Body of pancreas (tissue), 4 donors: ENCODE results near the gene NOP56.

Experiments used
- POLR2A ChIP-seq, 3 donors: fragments of 450-650 bp; IDR thresholded peaks; one replicate each; pipeline ENCODE4 v1.6.1; 2016; ENCODE audit warnings: antibody characterized with exemption in 3 of 3, mild to moderate bottlenecking in 2 of 3
- TF ChIP-seq, protein P1 (sequence below), 7 experiments: fragments of 450-650 bp in 4 of 7; fragments of 200-600 bp in 3 of 7; sonication (generic) in 3 of 7; IDR thresholded peaks; one replicate each; pipeline ENCODE4 v1.5.1; 2016 to 2019; ENCODE audit warnings: antibody characterized with exemption in 7 of 7

DNA sequence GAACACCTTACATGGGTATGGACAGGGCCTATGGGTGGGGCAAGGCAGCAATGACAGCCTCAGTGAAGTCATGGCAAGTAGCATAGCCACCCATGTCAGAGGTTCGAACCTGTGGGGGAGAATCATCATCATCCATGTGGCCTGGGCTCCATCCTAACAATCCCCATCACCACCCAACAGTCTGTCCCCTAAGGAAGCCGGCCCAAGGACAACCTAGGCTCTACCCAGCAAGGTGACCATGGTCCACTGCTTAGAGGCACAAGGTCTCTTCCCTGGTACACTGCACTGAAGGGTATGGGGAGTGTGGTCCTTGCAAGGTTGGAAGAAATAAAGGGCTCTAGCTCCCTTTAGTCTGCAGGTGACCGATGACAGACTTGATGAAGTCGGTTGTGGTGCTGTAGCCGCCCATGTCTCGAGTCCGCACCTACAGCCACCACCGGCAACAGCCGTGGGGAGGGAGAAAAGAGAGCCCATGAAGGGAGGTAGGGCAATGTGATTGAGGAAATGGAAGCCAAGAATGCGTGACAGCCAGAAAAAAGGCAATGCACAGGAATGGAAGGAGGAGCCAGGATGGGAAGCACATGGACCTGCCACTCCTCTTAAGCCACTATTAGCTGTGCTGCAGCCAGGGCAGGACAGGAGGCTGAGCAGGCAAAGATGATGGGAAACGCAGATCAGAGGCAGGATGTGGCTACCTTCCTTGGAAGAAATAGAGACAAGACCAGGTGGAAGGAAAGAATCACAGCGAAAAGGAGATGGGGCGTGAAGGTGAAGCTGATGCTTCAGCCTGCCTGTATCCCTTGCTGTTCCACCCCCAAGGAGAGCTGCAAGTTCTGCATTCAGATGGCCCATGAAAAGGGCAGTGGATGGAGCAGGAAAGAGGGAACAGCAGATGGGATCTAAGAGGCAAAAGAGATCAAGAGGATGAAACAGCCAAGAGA, 6.3 kb downstream of the NOP56 start:
- TF ChIP-seq, protein P1, sequence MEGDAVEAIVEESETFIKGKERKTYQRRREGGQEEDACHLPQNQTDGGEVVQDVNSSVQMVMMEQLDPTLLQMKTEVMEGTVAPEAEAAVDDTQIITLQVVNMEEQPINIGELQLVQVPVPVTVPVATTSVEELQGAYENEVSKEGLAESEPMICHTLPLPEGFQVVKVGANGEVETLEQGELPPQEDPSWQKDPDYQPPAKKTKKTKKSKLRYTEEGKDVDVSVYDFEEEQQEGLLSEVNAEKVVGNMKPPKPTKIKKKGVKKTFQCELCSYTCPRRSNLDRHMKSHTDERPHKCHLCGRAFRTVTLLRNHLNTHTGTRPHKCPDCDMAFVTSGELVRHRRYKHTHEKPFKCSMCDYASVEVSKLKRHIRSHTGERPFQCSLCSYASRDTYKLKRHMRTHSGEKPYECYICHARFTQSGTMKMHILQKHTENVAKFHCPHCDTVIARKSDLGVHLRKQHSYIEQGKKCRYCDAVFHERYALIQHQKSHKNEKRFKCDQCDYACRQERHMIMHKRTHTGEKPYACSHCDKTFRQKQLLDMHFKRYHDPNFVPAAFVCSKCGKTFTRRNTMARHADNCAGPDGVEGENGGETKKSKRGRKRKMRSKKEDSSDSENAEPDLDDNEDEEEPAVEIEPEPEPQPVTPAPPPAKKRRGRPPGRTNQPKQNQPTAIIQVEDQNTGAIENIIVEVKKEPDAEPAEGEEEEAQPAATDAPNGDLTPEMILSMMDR (IDR thresholded peaks at IDR 0.05), result no peak
- no peak for TF ChIP-seq POLR2A (IDR thresholded peaks at IDR 0.05)
